Measurements from ENCODE around the gene ZNF319. TPM values are rescaled to one million over a fixed set of nuclear protein-coding genes. Genes with fewer than 3 reads are reported as not detected.

ZNF319 gene
- total RNA-seq, 2 experiments from 2014 or later = 9.5 to 10.1 TPM

GRCh38 chr16:57964157-57964700, 36.2 kb downstream of the ZNF319 start:
- POLR2A ChIA-PET = no interaction called here
- CTCF ChIA-PET = no interaction called here

GRCh38 chr16:57962756-57963155, 37.7 kb downstream of the ZNF319 start:
- ChIA-PET POLR2A (no interaction called here), CTCF (no interaction called here)

GRCh38 chr16:57962046-57962445, 38.4 kb downstream of the ZNF319 start:
- ChIA-PET CTCF (no interaction called here), POLR2A (no interaction called here)

GRCh38 chr16:57961538-57961937, 38.9 kb downstream of the ZNF319 start:
- ChIA-PET POLR2A (no interaction called here), CTCF (no interaction called here)

- ChIA-PET CTCF (no interaction called here), POLR2A (no interaction called here)
Observed at GRCh38 chr16:57960826-57961472, 39.5 kb downstream of the ZNF319 start.

GRCh38 chr16:57960310-57960709, 40.2 kb downstream of the ZNF319 start:
- ChIA-PET CTCF (no interaction called here), POLR2A (no interaction called here)

GRCh38 chr16:57959804-57960203, 40.7 kb downstream of the ZNF319 start:
- POLR2A ChIA-PET = no interaction called here
- CTCF ChIA-PET = no interaction called here

- ChIA-PET CTCF (no interaction called here), POLR2A (no interaction called here)
Observed at GRCh38 chr16:57959121-57959520, 41.4 kb downstream of the ZNF319 start.

- ChIA-PET CTCF (interaction anchor here (0.6 kb wide), 1 partner anchor 76 kb away, joined by 3 read pairs; no protein-coding TSS in a partner anchor), POLR2A (no interaction called here)
Observed at GRCh38 chr16:57958544-57958943, 41.9 kb downstream of the ZNF319 start.

- ChIA-PET POLR2A (no interaction called here), CTCF (no interaction called here)
Observed at GRCh38 chr16:57957673-57958392, 42.6 kb downstream of the ZNF319 start.

- CTCF ChIA-PET = no interaction called here
- POLR2A ChIA-PET = no interaction called here
Observed at GRCh38 chr16:57956924-57957672, 43.4 kb downstream of the ZNF319 start.

- CTCF ChIA-PET = interaction anchor here (1.2 kb wide), 1 partner anchor 9 kb away, joined by 4 read pairs; no protein-coding TSS in a partner anchor
- POLR2A ChIA-PET = no interaction called here
Observed at GRCh38 chr16:57956270-57956808, 44.1 kb downstream of the ZNF319 start.

GRCh38 chr16:57955572-57956188, 44.8 kb downstream of the ZNF319 start:
- ChIA-PET CTCF (interaction anchor here (1.2 kb wide), 1 partner anchor 8 kb away, joined by 4 read pairs; no protein-coding TSS in a partner anchor), POLR2A (no interaction called here)

- POLR2A ChIA-PET = no interaction called here
- CTCF ChIA-PET = no interaction called here
Observed at GRCh38 chr16:57953857-57954256, 46.6 kb downstream of the ZNF319 start.

GRCh38 chr16:57952909-57953308, 47.6 kb downstream of the ZNF319 start:
- POLR2A ChIA-PET = no interaction called here
- CTCF ChIA-PET = interaction anchor here (0.6 kb wide), 1 partner anchor 535 kb away, joined by 3 read pairs; no protein-coding TSS in a partner anchor

GRCh38 chr16:57951204-57951960, 49.1 kb downstream of the ZNF319 start:
- CTCF ChIA-PET = interaction anchor here (0.7 kb wide), 1 partner anchor 358 kb away, joined by 4 read pairs; no protein-coding TSS in a partner anchor
- POLR2A ChIA-PET = no interaction called here

GRCh38 chr16:57950382-57950781, 50.1 kb downstream of the ZNF319 start:
- ChIA-PET POLR2A (no interaction called here), CTCF (no interaction called here)

- CTCF ChIA-PET = no interaction called here
- POLR2A ChIA-PET = no interaction called here
Observed at GRCh38 chr16:57949595-57950238, 50.8 kb downstream of the ZNF319 start.

GRCh38 chr16:57949013-57949412, 51.5 kb downstream of the ZNF319 start:
- POLR2A ChIA-PET = no interaction called here
- CTCF ChIA-PET = no interaction called here

Data from activated CD8-positive, alpha-beta memory T cell treated with anti-CD3 and anti-CD28 coated beads for 36 hours (primary cell).